ENCODE data around the gene MRPL49. TPM values are rescaled to one million over a fixed set of nuclear protein-coding genes. Genes with fewer than 3 reads are reported as not detected.

The MRPL49 gene
- total RNA-seq, 2 experiments from 2014 or later, result 53.0 to 53.3 TPM

- TF ChIP-seq CTCF (IDR thresholded peaks at IDR 0.05), result no peak
- Mint-ChIP-seq H3K27me3 (no peaks in the 10 kb centered on the region), H3K4me1 (ENCODE audit: low read depth) (peaks cover 45% of the 10 kb centered on the region), H3K4me3 (peak overlapping the region; percentile 99), H3K27ac (peak overlapping the region; percentile 100), H3K9me3 (no peaks in the 10 kb centered on the region), H3K36me3 (ENCODE audit: low read depth) (peaks cover 77% of the 10 kb centered on the region)
- H3K27ac ChIP-seq (ENCODE audit: low read depth in 1 of 2, low read length in 2 of 2), result no peak overlapping the region
- H3K4me1 ChIP-seq (ENCODE audit: insufficient read depth, low read length), result peaks cover 47% of the 10 kb centered on the region
- no peak overlapping the region for H3K4me3 ChIP-seq (ENCODE audit: low read length)
- H3K27me3 ChIP-seq (ENCODE audit: control insufficient read depth in 1 of 2, insufficient read depth in 2 of 2, low read length in 2 of 2), result no peaks in the 10 kb centered on the region
- ChIA-PET POLR2A (interaction anchor here (0.8 to 4.4 kb wide), 3 partner anchors 10 to 20 kb away, joined by 5 to 57 read pairs (median 18); partner anchors contain the start of genes FAU, MRPL49, TM7SF2 and ZNHIT2), CTCF (interaction anchor here (1.4 kb wide), 1 partner anchor 22 kb away, joined by 5 read pairs; no protein-coding TSS in a partner anchor)
- intact Hi-C loops (cut with DNase I, micrococcal nuclease), result loop anchor here in 1 of 2 experiments (5.0 kb wide), 1 partner anchor 215 kb away; the partner anchor contains the start of gene ATG2A
- peaks cover 58% of the 10 kb centered on the region for H3K36me3 ChIP-seq (ENCODE audit: insufficient read depth, low read length)
- DNase-seq, result peak in 2 of 14 experiments; percentile 2 to 31
- no peaks in the 10 kb centered on the region for H3K9me3 ChIP-seq (ENCODE audit: control insufficient read depth in 1 of 2, insufficient read depth in 1 of 2, low read length in 2 of 2)
- ATAC-seq (ENCODE audit: poor library complexity), result no peak
Observed at GRCh38 chr11:65132238-65132987, 10.3 kb downstream of the MRPL49 start.

GRCh38 chr11:65132988-65133700 is 11.0 kb downstream of the MRPL49 start:
- H3K4me3 Mint-ChIP-seq, result peak overlapping the region; percentile 99
- H3K4me3 ChIP-seq (ENCODE audit: low read length), result peak overlapping the region; percentile 83
- ATAC-seq (ENCODE audit: poor library complexity) (no peak), DNase-seq (peak in 8 of 14 experiments; percentile 35 to 69 (median 52))
- no peaks in the 10 kb centered on the region for H3K9me3 ChIP-seq (ENCODE audit: control insufficient read depth in 1 of 2, insufficient read depth in 1 of 2, low read length in 2 of 2)
- H3K4me1 Mint-ChIP-seq (ENCODE audit: low read depth), result peaks cover 45% of the 10 kb centered on the region
- TF ChIP-seq CTCF (IDR thresholded peaks at IDR 0.05), result no peak
- peaks cover 47% of the 10 kb centered on the region for H3K4me1 ChIP-seq (ENCODE audit: insufficient read depth, low read length)
- ChIA-PET CTCF (interaction anchor here (1.0 to 1.4 kb wide), 2 partner anchors 16 to 23 kb away, joined by 3 to 5 read pairs; partner anchors contain the start of gene ZNHIT2), POLR2A (interaction anchor here (2.1 to 4.4 kb wide), 7 partner anchors 11 to 389 kb away, joined by 9 to 136 read pairs (median 18); partner anchors contain the start of genes FAU, MALAT1, MRPL49 and RASGRP2)
- peak overlapping the region; percentile 100 for H3K27ac Mint-ChIP-seq
- intact Hi-C loops (cut with DNase I, micrococcal nuclease), result loop anchor here in 1 of 2 experiments (5.0 kb wide), 1 partner anchor 216 kb away; the partner anchor contains the start of gene ATG2A
- H3K36me3 ChIP-seq (ENCODE audit: insufficient read depth, low read length), result peaks cover 51% of the 10 kb centered on the region
- peak overlapping the region; percentile 96 to 99 for H3K27ac ChIP-seq (ENCODE audit: low read depth in 1 of 2, low read length in 2 of 2)
- H3K27me3 ChIP-seq (ENCODE audit: control insufficient read depth in 1 of 2, insufficient read depth in 2 of 2, low read length in 2 of 2), result no peaks in the 10 kb centered on the region
- no peaks in the 10 kb centered on the region for H3K27me3 Mint-ChIP-seq
- peaks cover 69% of the 10 kb centered on the region for H3K36me3 Mint-ChIP-seq (ENCODE audit: low read depth)
- no peaks in the 10 kb centered on the region for H3K9me3 Mint-ChIP-seq

GRCh38 chr11:65133724-65134123 is 11.6 kb downstream of the MRPL49 start:
- ATAC-seq (ENCODE audit: poor library complexity) (no peak), DNase-seq (no peak)
- no peak for TF ChIP-seq CTCF (IDR thresholded peaks at IDR 0.05)
- ChIA-PET CTCF (interaction anchor here (1.0 to 1.4 kb wide), 2 partner anchors 16 to 23 kb away, joined by 3 to 5 read pairs; partner anchors contain the start of gene ZNHIT2), POLR2A (interaction anchor here (1.5 to 4.4 kb wide), 10 partner anchors 12 to 481 kb away, joined by 3 to 136 read pairs (median 22); partner anchors contain the start of genes FAU, MALAT1, MRPL49 and PCNX3)
- no peaks in the 10 kb centered on the region for H3K27me3 ChIP-seq (ENCODE audit: control insufficient read depth in 1 of 2, insufficient read depth in 2 of 2, low read length in 2 of 2)
- no peaks in the 10 kb centered on the region for H3K9me3 Mint-ChIP-seq
- peaks cover 45% of the 10 kb centered on the region for H3K36me3 ChIP-seq (ENCODE audit: insufficient read depth, low read length)
- no peaks in the 10 kb centered on the region for H3K9me3 ChIP-seq (ENCODE audit: control insufficient read depth in 1 of 2, insufficient read depth in 1 of 2, low read length in 2 of 2)
- intact Hi-C loops (cut with DNase I, micrococcal nuclease), result loop anchor here (1.0 to 5.0 kb wide), 3 partner anchors 17 to 216 kb away; partner anchors contain the start of genes ATG2A (in 1 of the 2), VPS51 (in 1 of the 2) and ZNHIT2 (in 1 of the 2)
- peaks cover 47% of the 10 kb centered on the region for H3K4me1 ChIP-seq (ENCODE audit: insufficient read depth, low read length)
- peaks cover 64% of the 10 kb centered on the region for H3K36me3 Mint-ChIP-seq (ENCODE audit: low read depth)
- H3K4me3 Mint-ChIP-seq, result peak overlapping the region; percentile 99
- H3K27me3 Mint-ChIP-seq, result no peaks in the 10 kb centered on the region
- H3K4me1 Mint-ChIP-seq (ENCODE audit: low read depth), result peaks cover 45% of the 10 kb centered on the region
- peak overlapping the region; percentile 83 for H3K4me3 ChIP-seq (ENCODE audit: low read length)
- peak overlapping the region; percentile 100 for H3K27ac Mint-ChIP-seq
- H3K27ac ChIP-seq (ENCODE audit: low read depth in 1 of 2, low read length in 2 of 2), result peak overlapping the region; percentile 96 to 99
